ENCODE results near the gene RAB1A.

DNA sequence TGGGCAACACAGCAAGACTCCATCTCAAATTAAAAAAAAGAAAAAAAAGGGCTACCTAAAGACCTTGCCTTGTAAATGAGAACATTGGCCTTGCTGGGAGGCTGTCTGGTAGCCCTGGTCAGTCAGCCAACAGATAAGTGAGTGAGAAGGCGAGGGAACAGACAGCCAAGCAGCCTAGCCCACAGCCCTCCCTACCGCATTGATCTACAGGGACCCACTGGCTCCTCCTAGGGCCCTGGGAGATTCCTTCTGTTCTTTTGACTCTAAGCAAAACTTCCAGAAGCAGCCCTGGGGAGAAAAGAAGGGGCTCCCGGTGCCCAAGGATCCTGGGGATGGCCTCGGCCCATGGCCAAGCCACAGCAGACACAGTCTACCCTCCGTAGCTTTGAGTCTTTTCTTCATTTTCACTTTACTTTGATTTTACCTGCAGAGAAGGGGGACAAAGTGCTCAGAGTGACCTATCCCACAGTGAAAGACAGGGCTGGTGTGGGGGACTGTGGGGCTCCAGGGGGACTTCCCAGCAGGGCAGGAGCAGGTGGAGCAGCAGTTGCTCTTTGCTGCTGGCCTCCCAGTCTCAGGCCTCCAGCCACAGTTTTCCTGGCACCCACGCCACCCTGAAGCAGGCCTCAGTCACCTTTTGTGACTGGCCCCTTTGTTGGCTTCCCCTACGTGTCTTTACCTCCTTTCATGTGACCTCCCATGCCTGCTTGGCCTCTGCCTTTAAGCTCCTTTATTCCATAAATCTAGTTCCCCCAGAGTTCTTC lies 68.6 kb downstream of the RAB1A start:
- TF ChIP-seq CTCF (IDR thresholded peaks at IDR 0.05) (no peak), POLR2A (IDR thresholded peaks at IDR 0.05) (no peak), EP300 (IDR thresholded peaks at IDR 0.05) (no peak)

Measured in gastroesophageal sphincter (tissue), 3 donors.